ENCODE results near the gene ZRANB1.

ZRANB1 gene

DNA sequence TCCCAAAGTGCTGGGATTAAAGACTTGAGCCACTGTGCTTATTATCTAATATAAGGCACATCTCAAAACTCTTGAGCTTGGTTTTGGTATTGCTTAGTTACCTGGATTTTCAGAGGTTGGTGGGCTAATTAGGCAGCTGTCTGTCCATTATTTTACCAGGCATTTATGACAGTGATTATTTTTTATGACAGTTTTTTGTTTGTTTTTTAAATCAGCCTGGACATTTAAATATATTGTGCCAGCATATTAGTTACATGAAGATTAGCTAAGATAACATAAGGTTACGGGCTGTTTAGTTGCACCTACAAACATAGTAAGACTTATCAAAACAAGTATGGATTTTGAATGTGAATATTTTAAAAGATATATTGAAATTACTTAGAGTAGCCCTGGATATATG is 2.6 kb upstream of the ZRANB1 start:
- TF ChIP-seq, protein P1, sequence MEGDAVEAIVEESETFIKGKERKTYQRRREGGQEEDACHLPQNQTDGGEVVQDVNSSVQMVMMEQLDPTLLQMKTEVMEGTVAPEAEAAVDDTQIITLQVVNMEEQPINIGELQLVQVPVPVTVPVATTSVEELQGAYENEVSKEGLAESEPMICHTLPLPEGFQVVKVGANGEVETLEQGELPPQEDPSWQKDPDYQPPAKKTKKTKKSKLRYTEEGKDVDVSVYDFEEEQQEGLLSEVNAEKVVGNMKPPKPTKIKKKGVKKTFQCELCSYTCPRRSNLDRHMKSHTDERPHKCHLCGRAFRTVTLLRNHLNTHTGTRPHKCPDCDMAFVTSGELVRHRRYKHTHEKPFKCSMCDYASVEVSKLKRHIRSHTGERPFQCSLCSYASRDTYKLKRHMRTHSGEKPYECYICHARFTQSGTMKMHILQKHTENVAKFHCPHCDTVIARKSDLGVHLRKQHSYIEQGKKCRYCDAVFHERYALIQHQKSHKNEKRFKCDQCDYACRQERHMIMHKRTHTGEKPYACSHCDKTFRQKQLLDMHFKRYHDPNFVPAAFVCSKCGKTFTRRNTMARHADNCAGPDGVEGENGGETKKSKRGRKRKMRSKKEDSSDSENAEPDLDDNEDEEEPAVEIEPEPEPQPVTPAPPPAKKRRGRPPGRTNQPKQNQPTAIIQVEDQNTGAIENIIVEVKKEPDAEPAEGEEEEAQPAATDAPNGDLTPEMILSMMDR (IDR thresholded peaks at IDR 0.05), result no peak
- TF ChIP-seq ZFX (IDR thresholded peaks at IDR 0.05; ENCODE audit: borderline replicate concordance), result no peak
- H3K27ac ChIP-seq, result no peak overlapping the region

DNA sequence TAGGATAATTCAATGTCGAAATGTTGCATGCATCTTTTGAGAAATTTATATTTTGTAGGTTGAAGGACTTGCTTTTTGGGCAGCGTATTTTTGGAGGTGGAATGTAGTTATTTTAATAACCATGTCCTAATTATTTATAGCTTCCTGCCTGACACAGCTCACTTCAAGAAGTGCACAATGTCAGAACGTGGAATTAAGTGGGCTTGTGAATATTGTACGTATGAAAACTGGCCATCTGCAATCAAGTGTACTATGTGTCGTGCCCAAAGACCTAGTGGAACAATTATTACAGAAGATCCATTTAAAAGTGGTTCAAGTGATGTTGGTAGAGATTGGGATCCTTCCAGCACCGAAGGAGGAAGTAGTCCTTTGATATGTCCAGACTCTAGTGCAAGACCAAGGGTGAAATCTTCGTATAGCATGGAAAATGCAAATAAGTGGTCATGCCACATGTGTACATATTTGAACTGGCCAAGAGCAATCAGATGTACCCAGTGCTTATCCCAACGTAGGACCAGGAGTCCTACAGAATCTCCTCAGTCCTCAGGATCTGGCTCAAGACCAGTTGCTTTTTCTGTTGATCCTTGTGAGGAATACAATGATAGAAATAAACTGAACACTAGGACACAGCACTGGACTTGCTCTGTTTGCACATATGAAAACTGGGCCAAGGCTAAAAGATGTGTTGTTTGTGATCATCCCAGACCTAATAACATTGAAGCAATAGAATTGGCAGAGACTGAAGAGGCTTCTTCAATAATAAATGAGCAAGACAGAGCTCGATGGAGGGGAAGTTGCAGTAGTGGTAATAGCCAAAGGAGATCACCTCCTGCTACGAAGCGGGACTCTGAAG is 620 bp downstream of the ZRANB1 start:
- no peak overlapping the region for H3K27ac ChIP-seq
- TF ChIP-seq, protein P1 (IDR thresholded peaks at IDR 0.05), result no peak
- no peak for TF ChIP-seq ZFX (IDR thresholded peaks at IDR 0.05; ENCODE audit: borderline replicate concordance)

DNA sequence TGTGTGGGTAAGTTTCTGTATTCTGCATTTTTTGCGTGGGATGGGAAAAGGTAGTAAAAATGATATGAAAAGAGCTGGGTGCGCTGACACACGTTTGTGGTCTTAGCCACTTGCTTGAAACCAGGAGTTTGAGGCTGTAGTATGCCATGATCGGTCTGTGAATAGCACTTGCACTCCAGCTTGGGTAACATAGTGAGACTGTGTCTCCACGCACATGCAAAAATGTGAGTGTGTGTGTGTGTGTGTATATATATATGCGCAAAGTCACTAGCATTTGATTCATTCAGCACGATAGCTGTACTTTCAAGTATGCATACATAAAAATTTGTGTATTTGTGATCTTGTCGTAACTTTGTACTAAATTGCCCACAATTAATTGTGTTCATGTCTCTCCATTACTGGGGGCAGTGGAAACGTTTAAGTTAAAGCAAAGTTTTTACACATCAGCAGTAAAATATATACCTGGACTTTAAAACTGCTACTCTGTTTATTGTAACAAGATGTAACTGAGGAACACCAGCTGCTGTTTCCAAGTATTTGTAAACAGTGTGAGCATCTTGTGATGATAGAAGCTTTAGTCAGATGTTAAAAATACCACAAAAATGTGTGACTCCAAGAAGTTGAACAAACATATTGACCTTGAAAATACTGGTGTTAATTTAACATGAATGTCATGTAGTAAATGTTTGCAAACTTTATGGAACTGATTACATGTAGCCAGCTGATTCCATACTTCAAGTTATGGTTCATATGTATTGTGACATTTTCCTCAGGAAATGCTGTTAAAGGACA is 1.6 kb downstream of the ZRANB1 start:
- no peak for TF ChIP-seq ZFX (IDR thresholded peaks at IDR 0.05; ENCODE audit: borderline replicate concordance)
- TF ChIP-seq, protein P1 (IDR thresholded peaks at IDR 0.05), result no peak
- no peak overlapping the region for H3K27ac ChIP-seq

DNA sequence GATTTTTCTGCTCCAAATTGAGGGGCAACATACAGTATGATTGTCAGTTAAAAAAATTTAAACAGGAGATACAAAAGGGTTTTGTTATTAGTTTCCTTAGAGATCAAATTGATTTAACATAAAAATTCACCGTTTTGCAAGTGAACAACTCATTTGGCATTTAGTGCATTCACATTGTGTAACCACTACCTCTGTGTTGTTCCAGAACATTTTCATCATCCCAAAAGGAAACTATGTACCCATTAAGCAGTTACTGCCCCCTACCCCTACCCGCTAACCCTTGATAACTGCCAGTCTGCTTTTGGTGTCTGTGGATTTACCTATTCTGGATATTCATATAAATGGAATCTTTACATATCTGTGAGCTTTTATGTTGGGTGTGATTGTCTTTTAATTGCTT is 3.1 kb downstream of the ZRANB1 start:
- TF ChIP-seq ZFX (IDR thresholded peaks at IDR 0.05; ENCODE audit: borderline replicate concordance), result no peak
- TF ChIP-seq, protein P1 (IDR thresholded peaks at IDR 0.05), result no peak
- H3K27ac ChIP-seq, result no peak overlapping the region

DNA sequence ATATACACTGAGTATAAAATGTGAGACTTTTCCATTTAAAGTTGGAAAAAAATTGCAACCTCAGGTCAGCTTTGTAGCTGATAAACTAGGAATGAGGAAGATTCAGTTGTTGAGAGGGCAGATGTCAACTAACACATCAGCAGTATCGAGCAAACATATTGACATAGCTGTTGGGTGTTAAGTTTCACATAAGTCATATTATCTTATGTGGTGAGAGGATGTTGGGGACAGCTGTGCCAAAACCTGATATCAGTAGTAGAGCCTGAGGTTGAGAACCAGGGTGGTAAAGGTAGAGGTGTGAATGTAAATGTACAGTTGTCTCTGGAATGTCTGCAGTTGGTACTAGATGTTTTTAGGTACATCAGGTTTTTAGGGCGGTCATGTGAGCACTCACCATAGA is 5.0 kb downstream of the ZRANB1 start:
- H3K27ac ChIP-seq, result no peak overlapping the region
- no peak for TF ChIP-seq ZFX (IDR thresholded peaks at IDR 0.05; ENCODE audit: borderline replicate concordance)
- TF ChIP-seq, protein P1 (IDR thresholded peaks at IDR 0.05), result no peak

DNA sequence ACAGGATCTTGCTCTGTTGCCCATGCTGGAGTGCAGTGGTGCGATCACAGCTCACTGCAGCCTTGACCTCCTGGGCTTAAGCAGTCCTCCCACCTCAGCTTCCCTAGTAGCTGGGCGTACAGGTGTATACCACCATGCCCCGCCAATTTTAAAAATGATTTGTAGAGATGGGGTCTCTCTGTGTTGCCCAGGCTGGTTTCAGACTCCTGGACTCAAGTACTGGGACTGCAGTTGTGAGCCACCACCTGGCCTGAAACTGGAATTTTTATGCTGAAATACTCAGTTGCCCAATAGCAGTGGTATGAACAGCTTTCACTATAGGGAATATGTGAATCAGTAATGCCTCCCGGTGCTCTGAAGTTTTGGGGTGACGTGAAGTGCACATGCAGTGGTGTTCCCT is 7.6 kb downstream of the ZRANB1 start:
- no peak for TF ChIP-seq ZFX (IDR thresholded peaks at IDR 0.05; ENCODE audit: borderline replicate concordance)
- TF ChIP-seq, protein P1 (IDR thresholded peaks at IDR 0.05), result no peak
- no peak overlapping the region for H3K27ac ChIP-seq

DNA sequence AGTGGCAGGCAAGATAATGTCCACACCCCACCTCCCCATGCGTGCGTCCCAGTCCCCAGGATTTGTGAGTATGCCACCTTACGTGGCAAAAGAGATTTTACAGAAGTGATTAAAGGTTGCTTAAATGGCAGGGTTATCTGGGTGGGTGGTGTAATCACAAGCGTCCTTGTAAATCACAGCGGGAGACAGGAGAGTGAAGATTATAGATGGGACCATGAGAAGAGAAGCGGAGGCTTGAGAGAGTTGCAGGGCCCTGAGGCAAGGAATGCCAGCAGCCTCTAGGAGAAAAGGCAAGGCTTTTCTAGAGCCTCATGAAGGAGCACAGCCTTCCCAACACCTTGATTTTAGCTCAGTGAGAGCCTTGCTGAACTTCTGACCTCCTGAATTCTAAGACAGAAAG is 10.2 kb downstream of the ZRANB1 start:
- H3K27ac ChIP-seq, result no peak overlapping the region

More for the DNA sequence above, 10.2 kb downstream of the ZRANB1 start:
- TF ChIP-seq ZFX (IDR thresholded peaks at IDR 0.05; ENCODE audit: borderline replicate concordance), result no peak
- TF ChIP-seq, protein P1 (IDR thresholded peaks at IDR 0.05), result no peak

All from 22Rv1 (cell line).